Measurements from ENCODE around the gene EIF3K.

Gene EIF3K

GRCh38 chr19:38663957-38664502 is 45.0 kb downstream of the EIF3K start:
- no peak for TF ChIP-seq ZNF274 (IDR thresholded peaks at IDR 0.05; ENCODE audit: low read depth, low read length)
- H3K4me3 ChIP-seq (ENCODE audit: low read length), result no peak overlapping the region

GRCh38 chr19:38664503-38665211 is 45.7 kb downstream of the EIF3K start:
- H3K4me3 ChIP-seq (ENCODE audit: low read length), result no peak overlapping the region
- TF ChIP-seq ZNF274 (IDR thresholded peaks at IDR 0.05; ENCODE audit: low read depth, low read length), result no peak

GRCh38 chr19:38665219-38665931 is 46.4 kb downstream of the EIF3K start:
- H3K4me3 ChIP-seq (ENCODE audit: low read length), result no peak overlapping the region
- TF ChIP-seq ZNF274 (IDR thresholded peaks at IDR 0.05; ENCODE audit: low read depth, low read length), result no peak

GRCh38 chr19:38665950-38666662 is 47.1 kb downstream of the EIF3K start:
- H3K4me3 ChIP-seq (ENCODE audit: low read length), result no peak overlapping the region
- TF ChIP-seq ZNF274 (IDR thresholded peaks at IDR 0.05; ENCODE audit: low read depth, low read length), result no peak

GRCh38 chr19:38666663-38667511 is 47.9 kb downstream of the EIF3K start:
- no peak for TF ChIP-seq ZNF274 (IDR thresholded peaks at IDR 0.05; ENCODE audit: low read depth, low read length)
- no peak overlapping the region; the same call in 1 of the 2 replicates for H3K4me3 ChIP-seq (ENCODE audit: low read length)

GRCh38 chr19:38667661-38668171 is 48.7 kb downstream of the EIF3K start:
- TF ChIP-seq ZNF274 (IDR thresholded peaks at IDR 0.05; ENCODE audit: low read depth, low read length), result no peak
- H3K4me3 ChIP-seq (ENCODE audit: low read length), result peak overlapping the region; percentile 19; the same call in 1 of the 2 replicates

- no peak for TF ChIP-seq ZNF274 (IDR thresholded peaks at IDR 0.05; ENCODE audit: low read depth, low read length)
- no peak overlapping the region for H3K4me3 ChIP-seq (ENCODE audit: low read length)
Observed at GRCh38 chr19:38669552-38669951, 50.6 kb downstream of the EIF3K start.

GRCh38 chr19:38670921-38671398 is 52.0 kb downstream of the EIF3K start:
- no peak for TF ChIP-seq ZNF274 (IDR thresholded peaks at IDR 0.05; ENCODE audit: low read depth, low read length)
- no peak overlapping the region for H3K4me3 ChIP-seq (ENCODE audit: low read length)

GRCh38 chr19:38671654-38672053 is 52.7 kb downstream of the EIF3K start:
- no peak overlapping the region for H3K4me3 ChIP-seq (ENCODE audit: low read length)
- no peak for TF ChIP-seq ZNF274 (IDR thresholded peaks at IDR 0.05; ENCODE audit: low read depth, low read length)

GRCh38 chr19:38673030-38673429 is 54.0 kb downstream of the EIF3K start:
- TF ChIP-seq ZNF274 (IDR thresholded peaks at IDR 0.05; ENCODE audit: low read depth, low read length), result no peak
- H3K4me3 ChIP-seq (ENCODE audit: low read length), result no peak overlapping the region

- no peak for TF ChIP-seq ZNF274 (IDR thresholded peaks at IDR 0.05; ENCODE audit: low read depth, low read length)
- H3K4me3 ChIP-seq (ENCODE audit: low read length), result no peak overlapping the region
Observed at GRCh38 chr19:38674388-38675171, 55.6 kb downstream of the EIF3K start.

- H3K4me3 ChIP-seq (ENCODE audit: low read length), result no peak overlapping the region
- TF ChIP-seq ZNF274 (IDR thresholded peaks at IDR 0.05; ENCODE audit: low read depth, low read length), result no peak
Observed at GRCh38 chr19:38675611-38676010, 56.6 kb downstream of the EIF3K start.

Measured in GM08714 (cell line).